HCT116 (cell line): Measurements from ENCODE around the gene NCOA1.

Experiments used
- ELF1 ChIP-seq: IDR thresholded peaks from 2 replicates; pipeline ENCODE4 v1.6.1; 2012; ENCODE audit warnings: low read depth, borderline replicate concordance
- EZH2 ChIP-seq: fragments of 200-600 bp; sonication (generic); IDR thresholded peaks from 2 replicates; pipeline ENCODE4 v1.6.1; 2017; ENCODE audit warnings: antibody characterized with exemption, mixed run types
- POLR2A ChIP-seq: IDR thresholded peaks from 2 replicates; pipeline ENCODE4 v1.7.0; 2011; ENCODE audit warnings: borderline replicate concordance; ENCODE audit not compliant: insufficient read depth, insufficient read length; ENCODE audit errors: extremely low read depth
- RAD21 ChIP-seq: IDR thresholded peaks from 2 replicates; pipeline ENCODE4 v1.6.1; 2012; ENCODE audit warnings: low read depth, mild to moderate bottlenecking
- SIN3A ChIP-seq: IDR thresholded peaks from 2 replicates; pipeline ENCODE4 v1.6.1; 2012; ENCODE audit warnings: low read depth
- SP1 ChIP-seq: IDR thresholded peaks from 2 replicates; pipeline ENCODE4 v1.6.1; 2012; ENCODE audit warnings: low read depth
- TCF7L2 ChIP-seq: IDR thresholded peaks from 2 replicates; pipeline ENCODE4 v1.7.0; 2011; ENCODE audit warnings: borderline replicate concordance, inconsistent platforms; ENCODE audit not compliant: insufficient read depth, insufficient read length; ENCODE audit errors: extremely low read depth
- ZNF274 ChIP-seq: fragments of 200-500 bp; sonication (Bioruptor generic); IDR thresholded peaks from 2 replicates; pipeline ENCODE4 v1.6.1; 2014; ENCODE audit warnings: mild to moderate bottlenecking, low read depth, low read length, inconsistent platforms
- TF ChIP-seq, protein P1 (sequence below), 3 experiments: fragments of 200-600 bp in 1 of 3; sonication (generic) in 1 of 3; IDR thresholded peaks in 2 of 3; conservative IDR thresholded peaks in 1 of 3; 2 replicates each; pipeline ENCODE4 v1.5.1; 2012 to 2017; ENCODE audit warnings: low read depth in 2 of 3, low read length in 2 of 3, antibody characterized with exemption in 1 of 3, borderline replicate concordance in 1 of 3, control low read depth in 1 of 3, mild to moderate bottlenecking in 1 of 3, mixed read lengths in 1 of 3, mixed run types in 1 of 3, moderate library complexity in 1 of 3; ENCODE audit not compliant: insufficient read depth in 1 of 3

GRCh38 chr2:24749069-24749691 lies 258.1 kb downstream of the NCOA1 start:
- TF ChIP-seq ZNF274 (no peak), RAD21 (no peak), ELF1 (no peak), SIN3A (no peak), TCF7L2 (no peak), SP1 (no peak), EZH2 (no peak), POLR2A (no peak)
- TF ChIP-seq, protein P1, sequence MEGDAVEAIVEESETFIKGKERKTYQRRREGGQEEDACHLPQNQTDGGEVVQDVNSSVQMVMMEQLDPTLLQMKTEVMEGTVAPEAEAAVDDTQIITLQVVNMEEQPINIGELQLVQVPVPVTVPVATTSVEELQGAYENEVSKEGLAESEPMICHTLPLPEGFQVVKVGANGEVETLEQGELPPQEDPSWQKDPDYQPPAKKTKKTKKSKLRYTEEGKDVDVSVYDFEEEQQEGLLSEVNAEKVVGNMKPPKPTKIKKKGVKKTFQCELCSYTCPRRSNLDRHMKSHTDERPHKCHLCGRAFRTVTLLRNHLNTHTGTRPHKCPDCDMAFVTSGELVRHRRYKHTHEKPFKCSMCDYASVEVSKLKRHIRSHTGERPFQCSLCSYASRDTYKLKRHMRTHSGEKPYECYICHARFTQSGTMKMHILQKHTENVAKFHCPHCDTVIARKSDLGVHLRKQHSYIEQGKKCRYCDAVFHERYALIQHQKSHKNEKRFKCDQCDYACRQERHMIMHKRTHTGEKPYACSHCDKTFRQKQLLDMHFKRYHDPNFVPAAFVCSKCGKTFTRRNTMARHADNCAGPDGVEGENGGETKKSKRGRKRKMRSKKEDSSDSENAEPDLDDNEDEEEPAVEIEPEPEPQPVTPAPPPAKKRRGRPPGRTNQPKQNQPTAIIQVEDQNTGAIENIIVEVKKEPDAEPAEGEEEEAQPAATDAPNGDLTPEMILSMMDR (IDR thresholded peaks at IDR 0.05 in 2 of 3, conservative IDR thresholded peaks at IDR 0.05 in 1 of 3; ENCODE audit: borderline replicate concordance in 1 of 3, insufficient read depth in 1 of 3, low read depth in 2 of 3, low read length in 2 of 3), result 0 out of 6 replicates have a peak, but pooled peaks of 1 of the 3 experiments have one; percentile 2
